ENCODE measurements around the gene PTX4. TPM values are rescaled to one million over a fixed set of nuclear protein-coding genes. Genes with fewer than 3 reads are reported as not detected.

PTX4 gene
- polyA plus RNA-seq, 3 donors = 0.19 TPM; not detected in 2

- no peak overlapping the region for H3K4me2 ChIP-seq (replicated peaks; ENCODE audit: extremely low read depth, low read length, poor library complexity, severe bottlenecking)
- no peak overlapping the region for H3K4me3 ChIP-seq (replicated peaks in 1 of 3; ENCODE audit: low read depth in 2 of 3, low read length in 3 of 3)
- WGBS (ENCODE audit: insufficient coverage) = 62% methylated on average over 35 of the region's 39 CpGs
- Mint-ChIP-seq H3K36me3 (peaks cover 7 to 22% of the 10 kb centered on the region in 2 donors), H3K27ac (no peak overlapping the region), H3K4me1 (peaks cover 15% of the 10 kb centered on the region), H3K9me3 (peaks cover 0 to 10% (median 0%) of the 10 kb centered on the region in 7 donors), H3K27me3 (ENCODE audit: low read depth in 3 of 3) (peaks cover 37 to 52% (median 41%) of the 10 kb centered on the region in 3 donors), H3K4me3 (peak overlapping the region; percentile 27 to 74)
- peaks cover 15 to 16% of the 10 kb centered on the region in 2 donors for H3K4me1 ChIP-seq (ENCODE audit: control insufficient read depth in 1 of 2, insufficient read depth in 2 of 2, low read length in 2 of 2)
- no peaks in the 10 kb centered on the region for H3K9me3 ChIP-seq (replicated peaks in 1 of 2; ENCODE audit: control insufficient read depth in 1 of 2, insufficient read depth in 1 of 2, low read length in 2 of 2)
- intact Hi-C loops (cut with micrococcal nuclease) = no loop called here
- no peaks in the 10 kb centered on the region for H3K79me2 ChIP-seq (ENCODE audit: insufficient read depth, low read length)
- TF ChIP-seq CTCF (IDR thresholded peaks at IDR 0.05) = no peak
- no peaks in the 10 kb centered on the region for H3K36me3 ChIP-seq (replicated peaks in 1 of 2; ENCODE audit: control insufficient read depth in 1 of 2, insufficient read depth in 2 of 2, low read length in 2 of 2)
- H4K20me1 ChIP-seq (ENCODE audit: insufficient read depth, low read length) = no peaks in the 10 kb centered on the region
- no peak overlapping the region for H3K9ac ChIP-seq (ENCODE audit: insufficient read depth, low read length, poor library complexity, severe bottlenecking)
- H3K27me3 ChIP-seq (ENCODE audit: control insufficient read depth in 2 of 2, insufficient read depth in 2 of 2, low read length in 2 of 2) = peaks cover 0 to 43% of the 10 kb centered on the region in 2 donors
- no peak overlapping the region for H2AFZ ChIP-seq (ENCODE audit: insufficient read depth, low read depth, low read length, poor library complexity, severe bottlenecking)
- DNase-seq = no peak
- H3K27ac ChIP-seq (ENCODE audit: low read depth in 1 of 2, low read length in 2 of 2) = no peak overlapping the region
These were observed 46.9 kb upstream of the PTX4 start for GRCh38 chr16:1535391-1536291.

GRCh38 chr16:1534021-1535020 lies 45.6 kb upstream of the PTX4 start:
- H3K9ac ChIP-seq (ENCODE audit: insufficient read depth, low read length, poor library complexity, severe bottlenecking) = peak overlapping the region; percentile 27
- H3K4me3 ChIP-seq (replicated peaks in 1 of 3; ENCODE audit: low read depth in 2 of 3, low read length in 3 of 3) = peak overlapping the region in 2 of 3 experiments; percentile 39 to 46
- H4K20me1 ChIP-seq (ENCODE audit: insufficient read depth, low read length) = no peaks in the 10 kb centered on the region
- H3K36me3 ChIP-seq (replicated peaks in 1 of 2; ENCODE audit: control insufficient read depth in 1 of 2, insufficient read depth in 2 of 2, low read length in 2 of 2) = no peaks in the 10 kb centered on the region
- peaks cover 0 to 43% of the 10 kb centered on the region in 2 donors for H3K27me3 ChIP-seq (ENCODE audit: control insufficient read depth in 2 of 2, insufficient read depth in 2 of 2, low read length in 2 of 2)
- Mint-ChIP-seq H3K9me3 (peaks cover 0 to 10% (median 0%) of the 10 kb centered on the region in 7 donors), H3K27ac (peak overlapping the region in 2 of 7 donors; percentile 21 to 30), H3K4me1 (peaks cover 15% of the 10 kb centered on the region), H3K27me3 (ENCODE audit: low read depth in 3 of 3) (peaks cover 37 to 52% (median 41%) of the 10 kb centered on the region in 3 donors), H3K4me3 (peak overlapping the region; percentile 52 to 78), H3K36me3 (peaks cover 7 to 18% of the 10 kb centered on the region in 2 donors)
- peaks cover 15 to 16% of the 10 kb centered on the region in 2 donors for H3K4me1 ChIP-seq (ENCODE audit: control insufficient read depth in 1 of 2, insufficient read depth in 2 of 2, low read length in 2 of 2)
- peak overlapping the region; percentile 43 for H3K4me2 ChIP-seq (replicated peaks; ENCODE audit: extremely low read depth, low read length, poor library complexity, severe bottlenecking)
- H2AFZ ChIP-seq (ENCODE audit: insufficient read depth, low read depth, low read length, poor library complexity, severe bottlenecking) = peak overlapping the region; percentile 56
- intact Hi-C loops (cut with micrococcal nuclease) = no loop called here
- no peak for TF ChIP-seq CTCF (IDR thresholded peaks at IDR 0.05)
- H3K9me3 ChIP-seq (replicated peaks in 1 of 2; ENCODE audit: control insufficient read depth in 1 of 2, insufficient read depth in 1 of 2, low read length in 2 of 2) = no peaks in the 10 kb centered on the region
- H3K27ac ChIP-seq (ENCODE audit: low read depth in 1 of 2, low read length in 2 of 2) = no peak overlapping the region
- no peaks in the 10 kb centered on the region for H3K79me2 ChIP-seq (ENCODE audit: insufficient read depth, low read length)
- no peak for DNase-seq
- WGBS (ENCODE audit: insufficient coverage) = 7% methylated on average over 54 of the region's 57 CpGs

Measured in CD14-positive monocyte (primary cell).